Ishikawa (cell line): ENCODE data around the gene RFC1.

ENCODE experiments used
- EP300 ChIP-seq: IDR thresholded peaks from 2 replicates; pipeline ENCODE4 v1.6.1; 2012; ENCODE audit warnings: borderline replicate concordance
- RAD21 ChIP-seq: IDR thresholded peaks from 2 replicates; pipeline ENCODE4 v1.6.1; 2012; ENCODE audit warnings: low read depth
- TCF12 ChIP-seq: IDR thresholded peaks from 2 replicates; pipeline ENCODE4 v1.6.1; 2012; ENCODE audit warnings: low read depth
- TEAD4 ChIP-seq: IDR thresholded peaks from 2 replicates; pipeline ENCODE4 v1.6.1; 2012
- YY1 ChIP-seq: IDR thresholded peaks from 2 replicates; pipeline ENCODE4 v1.6.1; 2012; ENCODE audit warnings: low read depth
- TF ChIP-seq, protein P1 (sequence below): IDR thresholded peaks from 2 replicates; pipeline ENCODE4 v1.6.1; 2012

DNA sequence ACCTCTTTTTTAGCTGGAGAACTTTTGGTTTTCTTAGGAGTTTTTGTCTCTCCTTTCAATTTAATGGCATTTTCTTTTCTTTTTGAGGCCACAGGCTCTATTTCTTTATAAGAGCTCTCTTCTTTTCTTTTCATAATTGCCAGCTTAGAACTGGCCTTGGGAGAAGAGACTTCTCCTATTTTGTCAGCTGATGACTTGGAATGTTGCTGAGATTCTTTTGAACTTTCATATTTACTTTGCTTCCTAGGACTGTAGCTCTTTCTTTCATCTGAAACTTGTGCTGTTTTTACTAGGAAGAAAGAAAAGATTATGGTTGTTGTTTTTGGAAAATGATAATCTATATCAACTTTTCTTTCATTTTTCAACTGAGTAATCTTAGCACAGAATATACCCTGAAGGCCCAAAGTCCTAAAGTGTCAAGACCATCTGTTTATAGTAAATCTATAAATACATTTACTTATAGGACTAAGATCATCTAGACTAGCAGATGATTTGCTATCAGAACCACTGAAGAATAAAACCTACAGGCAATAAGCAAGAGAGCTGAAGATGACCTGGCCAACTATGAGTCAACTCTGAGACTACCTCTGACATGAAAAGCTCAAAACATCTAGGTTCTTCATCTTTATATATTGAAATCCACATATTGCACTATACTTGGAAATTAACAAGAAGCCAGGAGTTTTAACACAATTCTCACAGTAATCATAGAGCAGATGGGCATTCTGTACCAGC, 45.6 kb downstream of the RFC1 start:
- no peak for TF ChIP-seq YY1
- no peak for TF ChIP-seq TEAD4
- TF ChIP-seq EP300, result no peak
- TF ChIP-seq RAD21, result no peak
- TF ChIP-seq, protein P1, sequence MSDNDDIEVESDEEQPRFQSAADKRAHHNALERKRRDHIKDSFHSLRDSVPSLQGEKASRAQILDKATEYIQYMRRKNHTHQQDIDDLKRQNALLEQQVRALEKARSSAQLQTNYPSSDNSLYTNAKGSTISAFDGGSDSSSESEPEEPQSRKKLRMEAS, result no peak
- no peak for TF ChIP-seq TCF12
